HEK293T (cell line): ENCODE data around the gene RAB30.

Source experiments
- CTCF ChIA-PET: fragments of 350-600 bp; formaldehyde crosslinking; extraction: SDS; loops from one replicate; lab custom pipeline; 2021; ENCODE audit warnings: antibody characterized with exemption, inconsistent platforms; lab: Yijun Ruan, JAX
- POLR2A ChIA-PET: fragments of 350-600 bp; formaldehyde crosslinking; extraction: SDS; loops from one replicate; lab custom pipeline; 2020; ENCODE audit warnings: antibody characterized with exemption, inconsistent platforms; lab: Yijun Ruan, JAX
- DNase-seq: peaks from one replicate; pipeline ENCODE4 v3.0.0; 2012; ENCODE audit warnings: mixed read lengths; ENCODE audit errors: extremely low spot score
- ARNT ChIP-seq: fragments of 450-650 bp; IDR thresholded peaks from 2 replicates; pipeline ENCODE4 v1.6.1; 2017; ENCODE audit warnings: mild to moderate bottlenecking
- BHLHE40 ChIP-seq: fragments of 450-650 bp; IDR thresholded peaks from 2 replicates; pipeline ENCODE4 v1.6.1; 2016; ENCODE audit warnings: mild to moderate bottlenecking, moderate library complexity, borderline replicate concordance
- CTBP1 ChIP-seq: fragments of 450-650 bp; IDR thresholded peaks from 2 replicates; pipeline ENCODE4 v1.6.1; 2016; ENCODE audit warnings: borderline replicate concordance
- ELF4 ChIP-seq: fragments of 450-650 bp; IDR thresholded peaks from 2 replicates; pipeline ENCODE4 v1.6.1; 2017; ENCODE audit warnings: antibody characterized with exemption
- FOXA1 ChIP-seq: fragments of 450-650 bp; IDR thresholded peaks from 2 replicates; pipeline ENCODE4 v1.6.1; 2016; ENCODE audit warnings: mild to moderate bottlenecking
- FOXK2 ChIP-seq: fragments of 450-650 bp; IDR thresholded peaks from 2 replicates; pipeline ENCODE4 v1.6.1; 2016; ENCODE audit warnings: mild to moderate bottlenecking
- FOXM1 ChIP-seq: fragments of 450-650 bp; IDR thresholded peaks from 2 replicates; pipeline ENCODE4 v1.6.1; 2017; ENCODE audit warnings: mild to moderate bottlenecking, borderline replicate concordance
- HDGF ChIP-seq: fragments of 450-650 bp; IDR thresholded peaks from 2 replicates; pipeline ENCODE4 v1.6.1; 2017; ENCODE audit warnings: antibody characterized with exemption, borderline replicate concordance
- L3MBTL2 ChIP-seq: fragments of 450-650 bp; conservative IDR thresholded peaks from 2 replicates; pipeline ENCODE4 v1.6.1; 2016; ENCODE audit warnings: mild to moderate bottlenecking
- LEF1 ChIP-seq: fragments of 450-650 bp; IDR thresholded peaks from 2 replicates; pipeline ENCODE4 v1.6.1; 2017; ENCODE audit warnings: mild to moderate bottlenecking, borderline replicate concordance
- NFRKB ChIP-seq: fragments of 450-650 bp; IDR thresholded peaks from 2 replicates; pipeline ENCODE4 v1.6.1; 2016; ENCODE audit warnings: mild to moderate bottlenecking, moderate library complexity
- SP1 ChIP-seq: fragments of 450-650 bp; IDR thresholded peaks from 2 replicates; pipeline ENCODE4 v1.6.1; 2017
- SUZ12 ChIP-seq: fragments of 450-650 bp; IDR thresholded peaks from 2 replicates; pipeline ENCODE4 v1.6.1; 2016; ENCODE audit warnings: mild to moderate bottlenecking
- TARDBP ChIP-seq: fragments of 450-650 bp; IDR thresholded peaks from 2 replicates; pipeline ENCODE4 v1.6.1; 2016
- ZNF384 ChIP-seq: fragments of 450-650 bp; IDR thresholded peaks from 2 replicates; pipeline ENCODE4 v1.6.1; 2016
- TF ChIP-seq, protein P1 (sequence below): fragments of 450-650 bp; IDR thresholded peaks from 2 replicates; pipeline ENCODE4 v1.6.1; 2016

Gene RAB30

DNA sequence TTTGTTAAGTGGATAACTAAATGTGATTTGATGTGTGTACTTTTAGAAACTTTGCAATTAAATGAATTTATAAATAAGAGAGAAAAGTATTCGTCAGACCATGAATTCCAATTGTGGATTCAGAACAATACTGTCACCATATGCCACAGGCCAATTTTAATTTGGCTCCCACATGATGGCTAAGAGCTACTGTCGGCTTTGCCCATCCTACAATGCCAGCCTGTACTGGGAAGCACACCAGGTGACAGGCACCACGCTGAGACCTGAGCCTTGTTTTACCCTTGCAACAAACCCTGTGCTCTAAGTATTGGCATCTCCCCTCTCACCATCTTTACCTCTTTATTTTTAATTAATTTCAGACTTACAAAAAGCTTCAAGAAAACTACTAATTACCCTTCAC, 14.0 kb downstream of the RAB30 start:
- CTCF ChIA-PET = no interaction called here
- POLR2A ChIA-PET = interaction anchor here (0.8 kb wide), 1 partner anchor 99 kb away, joined by 3 read pairs; the partner anchor contains the start of gene PCF11
- TF ChIP-seq ELF4 = no peak
- DNase-seq = no peak

DNA sequence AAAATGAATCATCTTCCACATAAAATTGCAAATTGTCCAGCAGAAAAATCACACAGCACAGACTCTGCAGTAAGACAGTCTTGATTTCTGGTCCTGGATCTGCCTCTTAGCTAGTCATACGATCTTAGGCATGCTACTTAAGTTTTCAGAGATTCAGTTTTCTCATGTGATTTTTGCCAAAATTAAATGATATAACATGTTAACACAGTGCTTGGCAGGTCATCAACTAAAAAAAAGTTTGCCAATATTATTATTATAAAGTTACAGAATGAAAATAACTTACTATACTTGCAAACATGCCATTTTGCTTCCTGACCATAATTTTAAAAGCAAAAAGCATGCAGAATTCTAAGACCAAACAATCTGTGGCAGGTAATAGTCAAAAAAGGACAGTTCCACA, 15.1 kb downstream of the RAB30 start:
- ChIA-PET CTCF (no interaction called here), POLR2A (no interaction called here)
- DNase-seq = no peak
- TF ChIP-seq SUZ12 (no peak), ARNT (no peak), CTBP1 (no peak), FOXK2 (no peak), L3MBTL2 (no peak), FOXM1 (no peak), BHLHE40 (no peak), SP1 (no peak), FOXA1 (no peak), TARDBP (no peak), NFRKB (no peak), ZNF384 (no peak), ELF4 (no peak), HDGF (no peak)
- TF ChIP-seq, protein P1, sequence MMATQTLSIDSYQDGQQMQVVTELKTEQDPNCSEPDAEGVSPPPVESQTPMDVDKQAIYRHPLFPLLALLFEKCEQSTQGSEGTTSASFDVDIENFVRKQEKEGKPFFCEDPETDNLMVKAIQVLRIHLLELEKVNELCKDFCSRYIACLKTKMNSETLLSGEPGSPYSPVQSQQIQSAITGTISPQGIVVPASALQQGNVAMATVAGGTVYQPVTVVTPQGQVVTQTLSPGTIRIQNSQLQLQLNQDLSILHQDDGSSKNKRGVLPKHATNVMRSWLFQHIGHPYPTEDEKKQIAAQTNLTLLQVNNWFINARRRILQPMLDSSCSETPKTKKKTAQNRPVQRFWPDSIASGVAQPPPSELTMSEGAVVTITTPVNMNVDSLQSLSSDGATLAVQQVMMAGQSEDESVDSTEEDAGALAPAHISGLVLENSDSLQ = no peak

DNA sequence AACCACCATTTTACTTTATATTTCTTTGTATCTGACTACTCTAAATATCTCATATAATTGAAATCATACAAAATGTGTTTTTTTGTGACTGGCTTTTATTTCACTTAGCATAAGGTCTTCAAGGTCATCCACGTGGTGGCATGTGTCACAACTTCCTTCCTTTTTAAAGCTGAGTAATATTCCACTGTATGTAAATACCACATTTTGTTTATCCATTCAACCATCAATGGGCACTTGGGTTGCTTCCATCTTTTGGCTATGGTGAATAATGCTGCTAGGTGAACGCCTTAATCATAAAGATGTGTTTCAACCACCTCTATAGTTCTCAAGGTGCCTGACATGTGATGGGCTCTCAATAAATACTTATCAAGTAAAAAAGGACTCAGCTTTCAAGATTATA, 15.5 kb downstream of the RAB30 start:
- no peak for DNase-seq
- ChIA-PET CTCF (no interaction called here), POLR2A (no interaction called here)
- TF ChIP-seq ELF4 (no peak), L3MBTL2 (no peak), TARDBP (no peak), SP1 (no peak), FOXK2 (no peak), FOXA1 (no peak), ARNT (no peak), LEF1 (no peak), ZNF384 (no peak), BHLHE40 (no peak), HDGF (no peak), NFRKB (no peak), SUZ12 (no peak), CTBP1 (no peak)
- TF ChIP-seq, protein P1 = no peak

DNA sequence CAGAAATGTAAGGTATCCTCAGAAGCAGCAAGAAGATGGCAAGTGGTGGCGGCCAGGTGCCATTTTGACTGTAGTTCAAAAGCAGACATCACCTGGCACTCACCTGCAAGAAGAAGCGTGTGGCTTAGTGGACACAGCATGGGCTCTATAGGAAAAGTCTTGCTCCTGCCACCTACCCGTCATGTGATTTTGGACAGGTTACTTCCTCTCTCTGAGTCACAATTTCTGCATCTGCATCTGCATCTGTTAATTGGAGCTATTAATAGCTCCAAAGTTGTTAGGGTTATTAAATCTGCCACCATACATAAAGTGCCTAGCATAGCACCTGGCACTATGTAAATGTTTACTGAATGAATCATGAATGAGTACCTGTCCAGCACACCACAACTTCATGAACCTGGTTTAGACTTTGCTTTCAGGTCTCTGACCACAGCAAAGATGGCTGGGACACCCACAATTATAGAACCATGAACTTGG, 16.8 kb downstream of the RAB30 start:
- ChIA-PET CTCF (interaction anchor here (0.7 kb wide), 1 partner anchor 8 kb away, joined by 3 read pairs; no protein-coding TSS in a partner anchor), POLR2A (no interaction called here)
- no peak for DNase-seq
- no peak for TF ChIP-seq ELF4
- no peak for TF ChIP-seq BHLHE40
- TF ChIP-seq FOXK2 = no peak
- no peak for TF ChIP-seq NFRKB
- no peak for TF ChIP-seq TARDBP
- no peak for TF ChIP-seq FOXM1
- no peak for TF ChIP-seq CTBP1

DNA sequence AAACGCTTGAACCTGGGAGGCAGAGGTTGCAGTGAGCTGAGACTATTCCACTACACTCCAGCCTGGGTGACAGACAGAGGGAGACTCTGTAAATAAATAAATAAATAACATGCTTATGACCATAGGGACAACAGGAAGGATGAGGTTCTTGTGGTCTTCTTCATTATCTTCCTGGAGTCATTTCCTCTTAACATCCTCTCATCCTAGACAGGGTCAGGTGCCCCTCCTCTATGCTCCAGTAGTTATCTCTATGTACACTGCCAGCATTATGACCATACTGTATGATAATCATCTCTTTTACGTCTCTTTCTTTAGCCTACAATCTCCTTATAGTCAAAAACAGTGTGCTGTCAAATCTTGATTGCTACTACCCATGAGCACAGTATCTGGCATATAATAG, 17.7 kb downstream of the RAB30 start:
- ChIA-PET CTCF (no interaction called here), POLR2A (no interaction called here)
- TF ChIP-seq LEF1 (no peak), FOXM1 (no peak), ELF4 (no peak), NFRKB (no peak), SUZ12 (no peak), HDGF (no peak), BHLHE40 (no peak), ZNF384 (no peak), ARNT (no peak), TARDBP (no peak), SP1 (no peak), FOXA1 (no peak), CTBP1 (no peak), L3MBTL2 (no peak), FOXK2 (no peak)
- TF ChIP-seq, protein P1 = no peak
- DNase-seq = no peak

DNA sequence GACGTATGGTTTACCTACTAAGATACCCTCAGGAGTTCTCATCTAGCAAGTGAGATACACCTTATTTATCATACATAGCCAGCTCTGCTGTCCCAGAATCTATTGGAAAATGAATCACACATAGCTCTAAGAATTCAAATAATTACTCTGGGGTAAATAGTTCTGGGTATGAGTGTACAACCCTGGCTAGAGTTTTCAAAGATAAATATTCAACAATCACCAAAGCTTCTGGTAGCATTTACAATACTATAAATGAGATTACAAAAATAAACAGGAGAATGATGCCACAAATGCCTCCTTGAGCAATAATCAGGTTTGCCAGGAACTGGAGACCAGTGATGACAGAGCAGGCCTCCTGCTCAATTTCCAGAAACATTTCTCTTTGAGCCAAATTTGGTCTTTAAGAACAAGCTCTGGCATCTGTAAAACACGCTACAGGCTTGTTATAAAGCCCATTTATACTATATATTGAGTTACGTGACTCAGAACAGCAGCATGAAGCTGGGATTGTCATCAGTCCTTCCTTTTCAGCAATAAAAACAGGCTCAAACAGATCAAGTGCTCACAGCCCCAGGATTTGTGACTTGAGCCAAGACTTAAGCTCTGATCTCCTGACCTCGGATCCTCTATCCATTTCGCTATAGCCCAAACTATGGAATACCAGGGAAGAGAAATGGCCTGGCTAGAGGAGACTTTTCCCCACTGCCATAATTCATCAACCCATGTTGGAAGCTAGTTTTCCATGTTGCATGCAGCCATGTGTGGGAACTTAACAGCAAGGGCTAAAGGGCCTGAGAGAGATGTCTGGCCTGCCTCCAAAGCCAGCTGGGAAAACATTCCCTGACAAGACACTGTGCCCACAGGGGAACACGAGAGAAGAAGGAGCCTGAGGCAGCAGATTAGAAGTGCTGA, 19.7 kb downstream of the RAB30 start:
- POLR2A ChIA-PET = interaction anchor here (1.4 to 2.3 kb wide), 3 partner anchors 20 to 152 kb away, joined by 6 to 8 read pairs (median 7); partner anchors contain the start of genes PCF11, PRCP and RAB30
- DNase-seq = no peak
- no peak for TF ChIP-seq ZNF384
- TF ChIP-seq NFRKB = no peak
- no peak for TF ChIP-seq ELF4
- no peak for TF ChIP-seq CTBP1
- TF ChIP-seq BHLHE40 = no peak
- no peak for TF ChIP-seq FOXM1
- CTCF ChIA-PET = interaction anchor here (0.6 kb wide), 1 partner anchor 43 kb away, joined by 4 read pairs; no protein-coding TSS in a partner anchor
